HEK293 (cell line): ENCODE measurements around the gene PHF20.
"Not testable (repeated sequence)": the region's sequence is repeated elsewhere in the genome, so short reads cannot be mapped to it uniquely, and the experiment has no call there.

ENCODE experiments used
- CTCF ChIA-PET: fragments of 350-600 bp; formaldehyde crosslinking; extraction: SDS; loops from one replicate; lab custom pipeline; 2021; ENCODE audit warnings: antibody characterized with exemption; lab: Yijun Ruan, JAX
- POLR2A ChIA-PET: fragments of 300-600 bp; formaldehyde crosslinking; extraction: SDS; loops from one replicate; lab custom pipeline; 2020; ENCODE audit warnings: antibody characterized with exemption, inconsistent platforms; lab: Yijun Ruan, JAX
- H3K27ac ChIP-seq: fragments of 200-500 bp; sonication (Bioruptor generic); 2 replicates; pipeline ENCODE4 v1.5.1; 2014; ENCODE audit warnings: low read depth, low read length, control low read depth, inconsistent platforms; ENCODE audit errors: extremely low read depth
- H3K36me3 ChIP-seq, 2 experiments: fragments of 200-500 bp in 1 of 2; sonication (Bioruptor generic) in 1 of 2; 1 replicate in 1 of 2; 2 replicates in 1 of 2; pipeline ENCODE4 v1.5.1; 2014 to 2017; ENCODE audit warnings: inconsistent platforms in 2 of 2, low read length in 2 of 2; ENCODE audit not compliant: control insufficient read depth in 2 of 2, insufficient read depth in 1 of 2
- H3K4me1 ChIP-seq: fragments of 200-500 bp; sonication (Bioruptor generic); 2 replicates; pipeline ENCODE4 v1.5.1; 2014; ENCODE audit warnings: mild to moderate bottlenecking, low read length, inconsistent platforms; ENCODE audit not compliant: control insufficient read depth, insufficient read depth
- H3K4me3 ChIP-seq: 2 replicates; pipeline ENCODE4 v1.5.1; 2011; ENCODE audit warnings: low read depth, mild to moderate bottlenecking, control low read depth, low read length, moderate library complexity
- H3K9me3 ChIP-seq: fragments of 200-500 bp; sonication (Bioruptor generic); 2 replicates; pipeline ENCODE4 v1.5.1; 2014; ENCODE audit warnings: low read depth, low read length, inconsistent platforms; ENCODE audit not compliant: control insufficient read depth, insufficient read depth
- HOXD13 ChIP-seq: sonication (generic); formaldehyde crosslinking; IDR thresholded peaks from 2 replicates; pipeline ENCODE4 v1.8.0; 2022; ENCODE audit warnings: missing genetic modification reagents, borderline replicate concordance
- IKZF3 ChIP-seq: fragments of 450-650 bp; IDR thresholded peaks from 2 replicates; pipeline ENCODE4 v1.5.0; 2018; ENCODE audit warnings: missing biosample characterization, mild to moderate bottlenecking, missing genetic modification characterization, moderate library complexity
- INSM2 ChIP-seq: fragments of 450-650 bp; formaldehyde crosslinking; IDR thresholded peaks from 2 replicates; pipeline ENCODE4 v1.5.1; 2016; ENCODE audit warnings: missing biosample characterization, missing genetic modification characterization
- OVOL3 ChIP-seq: fragments of 450-650 bp; formaldehyde crosslinking; IDR thresholded peaks from 2 replicates; pipeline ENCODE4 v1.5.1; 2016; ENCODE audit warnings: missing biosample characterization, missing genetic modification characterization
- PRDM10 ChIP-seq: fragments of 450-650 bp; formaldehyde crosslinking; IDR thresholded peaks from 2 replicates; pipeline ENCODE4 v1.5.1; 2016; ENCODE audit warnings: missing biosample characterization, missing genetic modification characterization
- ZIC2 ChIP-seq: fragments of 450-650 bp; formaldehyde crosslinking; IDR thresholded peaks from 2 replicates; pipeline ENCODE4 v1.5.1; 2016; ENCODE audit warnings: missing biosample characterization, missing genetic modification characterization
- ZNF138 ChIP-seq: fragments of 450-650 bp; formaldehyde crosslinking; IDR thresholded peaks from 2 replicates; pipeline ENCODE4 v1.5.1; 2016; ENCODE audit warnings: missing biosample characterization, missing genetic modification characterization, borderline replicate concordance
- ZNF692 ChIP-seq: fragments of 450-650 bp; formaldehyde crosslinking; IDR thresholded peaks from 2 replicates; pipeline ENCODE4 v1.5.1; 2016; ENCODE audit warnings: missing biosample characterization, missing genetic modification characterization

PHF20 gene

GRCh38 chr20:35839904-35840303, 68.1 kb downstream of the PHF20 start:
- no peaks in the 10 kb centered on the region for H3K4me1 ChIP-seq
- peaks cover 7 to 18% of the 10 kb centered on the region in 2 experiments; a peak in 2 of 3 replicates for H3K36me3 ChIP-seq
- H3K27ac ChIP-seq: no peak overlapping the region
- no peaks in the 10 kb centered on the region for H3K9me3 ChIP-seq
- ChIA-PET POLR2A (interaction anchor here (1.2 kb wide), 1 partner anchor 98 kb away, joined by 3 read pairs; the partner anchor contains the start of gene RBM39), CTCF (no interaction called here)
- no peak overlapping the region for H3K4me3 ChIP-seq
- TF ChIP-seq HOXD13 (CRISPR knock-in tag) (no peak), PRDM10 (tag by site-specific recombination) (0 out of 2 replicates have a peak, but pooled peaks have one; percentile 27)

- Histone ChIP-seq H3K27ac (no peak overlapping the region), H3K9me3 (no peaks in the 10 kb centered on the region), H3K4me3 (no peak overlapping the region), H3K36me3 (peaks cover 7 to 18% of the 10 kb centered on the region in 2 experiments; a peak in 2 of 3 replicates), H3K4me1 (no peaks in the 10 kb centered on the region)
- POLR2A ChIA-PET: no interaction called here
- CTCF ChIA-PET: no interaction called here
- TF ChIP-seq ZIC2 (tag by site-specific recombination): no peak
- TF ChIP-seq ZNF692 (tag by site-specific recombination): no peak
- TF ChIP-seq PRDM10 (tag by site-specific recombination): no peak
Observed at GRCh38 chr20:35840421-35840820, 68.6 kb downstream of the PHF20 start.

GRCh38 chr20:35842361-35842760, 70.5 kb downstream of the PHF20 start:
- Histone ChIP-seq H3K4me3 (no peak overlapping the region), H3K9me3 (no peaks in the 10 kb centered on the region), H3K27ac (no peak overlapping the region), H3K4me1 (no peaks in the 10 kb centered on the region), H3K36me3 (peaks cover 4 to 23% of the 10 kb centered on the region in 2 experiments; a peak in 2 of 3 replicates)
- ChIA-PET POLR2A (interaction anchor here (0.6 kb wide), 1 partner anchor 115 kb away, joined by 4 read pairs; no protein-coding TSS in a partner anchor), CTCF (interaction anchor here (0.6 kb wide), 1 partner anchor 43 kb away, joined by 3 read pairs; no protein-coding TSS in a partner anchor)
- TF ChIP-seq INSM2 (tag by site-specific recombination) (no peak), IKZF3 (tag by site-specific recombination) (no peak), ZNF138 (tag by site-specific recombination) (no peak), OVOL3 (tag by site-specific recombination) (no peak), ZIC2 (tag by site-specific recombination) (no peak)

GRCh38 chr20:35843894-35844293, 72.1 kb downstream of the PHF20 start:
- H3K27ac ChIP-seq, H3K4me3 ChIP-seq, H3K9me3 ChIP-seq, H3K4me1 ChIP-seq: not testable (repeated sequence)
- POLR2A ChIA-PET: interaction anchor here (0.7 kb wide), 1 partner anchor 113 kb away, joined by 3 read pairs; no protein-coding TSS in a partner anchor
- CTCF ChIA-PET: interaction anchor here (0.6 kb wide), 3 partner anchors 41 to 858 kb away, joined by 3 read pairs; no protein-coding TSS in a partner anchor
- peaks cover 4 to 23% of the 10 kb centered on the region in 2 experiments; a peak in 2 of 3 replicates for H3K36me3 ChIP-seq
